ENCODE measurements around the gene ZBTB42. TPM values are rescaled to one million over a fixed set of nuclear protein-coding genes. Genes with fewer than 3 reads are reported as not detected.

Gene ZBTB42
- total RNA-seq, 2 donors from 2014 or later: 8.5 to 9.0 TPM

GRCh38 chr14:104816616-104816884 lies 15.6 kb downstream of the ZBTB42 start:
- H3K4me3 ChIP-seq: peak overlapping the region; percentile 83 to 87
- no peaks in the 10 kb centered on the region for H3K36me3 ChIP-seq
- TF ChIP-seq CTCF (IDR thresholded peaks at IDR 0.05): no peak
- DNase-seq (ENCODE audit: low spot score): no peak
- H3K27ac ChIP-seq: peak overlapping the region; percentile 95 to 96
- no peaks in the 10 kb centered on the region for H3K9me3 ChIP-seq
- H3K27me3 ChIP-seq: no peaks in the 10 kb centered on the region
- peaks cover 0 to 36% of the 10 kb centered on the region in 2 donors for H3K4me1 ChIP-seq

GRCh38 chr14:104817930-104818713 lies 17.2 kb downstream of the ZBTB42 start:
- TF ChIP-seq CTCF (IDR thresholded peaks at IDR 0.05): no peak
- no peaks in the 10 kb centered on the region for H3K27me3 ChIP-seq
- no peaks in the 10 kb centered on the region for H3K36me3 ChIP-seq
- peaks cover 0 to 36% of the 10 kb centered on the region in 2 donors for H3K4me1 ChIP-seq
- H3K4me3 ChIP-seq: no peak overlapping the region
- H3K9me3 ChIP-seq: no peaks in the 10 kb centered on the region
- no peak overlapping the region for H3K27ac ChIP-seq
- DNase-seq (ENCODE audit: low spot score): no peak

- Histone ChIP-seq H3K4me3 (no peak overlapping the region), H3K4me1 (peaks cover 0 to 36% of the 10 kb centered on the region in 2 donors), H3K27ac (no peak overlapping the region), H3K27me3 (no peaks in the 10 kb centered on the region), H3K36me3 (no peaks in the 10 kb centered on the region), H3K9me3 (no peaks in the 10 kb centered on the region)
- TF ChIP-seq CTCF (IDR thresholded peaks at IDR 0.05): no peak
- DNase-seq (ENCODE audit: low spot score): no peak
These were observed 17.8 kb downstream of the ZBTB42 start for GRCh38 chr14:104818714-104819161.

DNA sequence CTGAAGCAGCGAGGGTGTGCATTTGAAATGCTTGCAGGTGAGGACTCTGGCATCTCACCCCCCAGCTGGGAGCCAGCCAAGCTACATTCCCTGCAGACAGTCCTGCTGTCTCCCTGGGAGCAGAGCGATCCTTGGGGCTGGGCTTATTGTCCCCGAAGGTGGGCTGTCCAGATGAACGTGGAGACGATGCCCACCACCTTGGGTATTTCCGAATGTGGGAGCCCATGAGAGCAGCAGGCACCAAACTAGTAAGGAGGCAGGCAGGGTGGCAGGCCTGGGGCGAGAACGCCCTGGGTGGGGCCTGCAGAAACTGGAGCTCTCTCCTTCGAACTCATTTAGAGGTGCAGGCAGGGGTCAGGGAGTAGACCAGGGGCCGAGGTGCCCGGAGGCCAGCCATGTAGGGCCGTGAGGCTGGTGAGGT lies 18.5 kb downstream of the ZBTB42 start:
- H3K36me3 ChIP-seq: no peaks in the 10 kb centered on the region
- no peak overlapping the region for H3K27ac ChIP-seq
- TF ChIP-seq CTCF (IDR thresholded peaks at IDR 0.05): no peak
- no peaks in the 10 kb centered on the region for H3K9me3 ChIP-seq
- DNase-seq (ENCODE audit: low spot score): no peak
- H3K4me3 ChIP-seq: no peak overlapping the region
- H3K4me1 ChIP-seq: peaks cover 0 to 32% of the 10 kb centered on the region in 2 donors
- no peaks in the 10 kb centered on the region for H3K27me3 ChIP-seq

- Histone ChIP-seq H3K4me1 (peaks cover 0 to 25% of the 10 kb centered on the region in 2 donors), H3K27ac (no peak overlapping the region), H3K9me3 (no peaks in the 10 kb centered on the region), H3K36me3 (no peaks in the 10 kb centered on the region), H3K4me3 (no peak overlapping the region), H3K27me3 (no peaks in the 10 kb centered on the region)
- no peak for DNase-seq (ENCODE audit: low spot score)
- TF ChIP-seq CTCF (IDR thresholded peaks at IDR 0.05): peak; percentile 38 to 61
These were observed 19.8 kb downstream of the ZBTB42 start for GRCh38 chr14:104820669-104821228.
